Lower lobe of right lung (tissue), 2 donors: Measurements from ENCODE around the gene STAB2. TPM values are rescaled to one million over a fixed set of nuclear protein-coding genes. Genes with fewer than 3 reads are reported as not detected.

ENCODE experiments used
- ATAC-seq, 2 donors: fragments of 200-7000 bp; cut with Tn5 transposase; one replicate each; pipeline ENCODE4 v1.9.1; 2020 to 2022; ENCODE audit warnings: mild to moderate bottlenecking in 2 of 2, moderate library complexity in 2 of 2
- DNase-seq: peaks from one replicate; pipeline ENCODE4 v3.0.0-alpha.2; 2020
- H3K27ac ChIP-seq: fragments of 200-600 bp; one replicate; pipeline ENCODE4 v1.8.0; 2022
- H3K27me3 ChIP-seq: fragments of 200-600 bp; one replicate; pipeline ENCODE4 v1.8.0; 2022; ENCODE audit warnings: low read depth
- H3K36me3 ChIP-seq: fragments of 200-600 bp; one replicate; pipeline ENCODE4 v1.8.0; 2022; ENCODE audit warnings: mild to moderate bottlenecking
- H3K4me1 ChIP-seq: fragments of 200-600 bp; one replicate; pipeline ENCODE4 v1.8.0; 2022
- H3K4me3 ChIP-seq: fragments of 200-600 bp; one replicate; pipeline ENCODE4 v1.8.0; 2022; ENCODE audit warnings: mild to moderate bottlenecking
- H3K9me3 ChIP-seq: fragments of 200-600 bp; one replicate; pipeline ENCODE4 v1.8.0; 2022
- intact Hi-C: fragments of 100-400 bp; cut with DNase I; formaldehyde crosslinking; loops from one replicate; pipeline ENCODE4 v1.11.0; 2022
- total RNA-seq: library from RNA; stranded (reverse); fragmentation: NEBNext Ultra II Directional; extraction: Animal tissue kit (Norgen Biotek cat#: 25700); gene quantifications from one replicate; pipeline ENCODE4 v1.2.1, GENCODE V29; 2021
- TF ChIP-seq, protein P1 (sequence below): fragments of 200-600 bp; IDR thresholded peaks from one replicate; pipeline ENCODE4 v1.8.0; 2022; ENCODE audit warnings: antibody characterized with exemption, mild to moderate bottlenecking
- donor health status: DM: no; HTN: yes; CAD: no; lungs with severe emphysema.

The STAB2 gene
- total RNA-seq, 1 donor from 2014 or later, result 1.4 TPM

DNA sequence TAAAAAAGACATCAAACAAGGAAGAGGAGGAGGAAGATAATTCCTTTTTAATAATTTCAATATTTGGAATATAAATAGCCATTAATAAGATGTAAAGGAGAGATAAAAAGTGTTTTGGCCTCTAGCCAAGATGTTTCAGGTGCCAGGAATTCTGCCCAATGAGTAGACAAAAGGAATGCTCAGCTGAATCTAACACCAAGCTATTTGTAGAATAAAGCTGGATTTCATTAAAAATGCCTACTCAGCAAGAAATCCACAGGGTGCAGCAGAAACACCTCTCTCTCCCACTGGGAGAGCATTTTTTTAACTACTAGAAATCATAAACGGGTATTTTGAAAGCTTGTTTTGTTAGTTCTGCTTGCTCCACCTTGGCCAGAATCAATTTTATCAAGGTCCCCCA, 4.1 kb upstream of the STAB2 start:
- no peak overlapping the region for H3K27ac ChIP-seq
- no peaks in the 10 kb centered on the region for H3K9me3 ChIP-seq
- ATAC-seq (no peak), DNase-seq (no peak)
- intact Hi-C loops, result no loop called here
- no peak overlapping the region for H3K4me3 ChIP-seq
- TF ChIP-seq, protein P1, sequence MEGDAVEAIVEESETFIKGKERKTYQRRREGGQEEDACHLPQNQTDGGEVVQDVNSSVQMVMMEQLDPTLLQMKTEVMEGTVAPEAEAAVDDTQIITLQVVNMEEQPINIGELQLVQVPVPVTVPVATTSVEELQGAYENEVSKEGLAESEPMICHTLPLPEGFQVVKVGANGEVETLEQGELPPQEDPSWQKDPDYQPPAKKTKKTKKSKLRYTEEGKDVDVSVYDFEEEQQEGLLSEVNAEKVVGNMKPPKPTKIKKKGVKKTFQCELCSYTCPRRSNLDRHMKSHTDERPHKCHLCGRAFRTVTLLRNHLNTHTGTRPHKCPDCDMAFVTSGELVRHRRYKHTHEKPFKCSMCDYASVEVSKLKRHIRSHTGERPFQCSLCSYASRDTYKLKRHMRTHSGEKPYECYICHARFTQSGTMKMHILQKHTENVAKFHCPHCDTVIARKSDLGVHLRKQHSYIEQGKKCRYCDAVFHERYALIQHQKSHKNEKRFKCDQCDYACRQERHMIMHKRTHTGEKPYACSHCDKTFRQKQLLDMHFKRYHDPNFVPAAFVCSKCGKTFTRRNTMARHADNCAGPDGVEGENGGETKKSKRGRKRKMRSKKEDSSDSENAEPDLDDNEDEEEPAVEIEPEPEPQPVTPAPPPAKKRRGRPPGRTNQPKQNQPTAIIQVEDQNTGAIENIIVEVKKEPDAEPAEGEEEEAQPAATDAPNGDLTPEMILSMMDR, result no peak
- H3K36me3 ChIP-seq, result no peaks in the 10 kb centered on the region
- H3K27me3 ChIP-seq, result no peaks in the 10 kb centered on the region
- H3K4me1 ChIP-seq, result no peaks in the 10 kb centered on the region

DNA sequence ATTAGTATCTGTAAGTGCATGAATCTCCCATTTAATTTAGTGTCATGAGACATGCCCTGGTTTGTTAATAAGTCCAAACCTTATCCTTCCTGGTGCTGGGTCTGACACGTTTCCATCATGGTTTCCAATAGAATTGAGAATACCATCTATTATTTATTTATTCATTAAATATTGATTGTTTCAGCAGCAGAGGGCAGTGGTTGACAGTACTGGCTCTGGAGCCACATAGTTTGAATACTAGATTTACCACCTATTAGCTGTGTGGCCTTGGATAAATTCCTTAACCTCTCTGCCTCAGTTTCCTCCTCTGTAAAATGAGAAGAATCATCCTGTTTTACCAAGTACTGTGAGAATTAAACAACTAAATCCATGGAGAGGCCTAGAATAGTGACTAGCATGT, 941 bp upstream of the STAB2 start:
- ATAC-seq (no peak), DNase-seq (no peak)
- H3K4me1 ChIP-seq, result no peaks in the 10 kb centered on the region
- no peak overlapping the region for H3K4me3 ChIP-seq
- intact Hi-C loops, result no loop called here
- H3K9me3 ChIP-seq, result no peaks in the 10 kb centered on the region
- H3K27me3 ChIP-seq, result no peaks in the 10 kb centered on the region
- TF ChIP-seq, protein P1, result no peak
- no peak overlapping the region for H3K27ac ChIP-seq
- H3K36me3 ChIP-seq, result no peaks in the 10 kb centered on the region

DNA sequence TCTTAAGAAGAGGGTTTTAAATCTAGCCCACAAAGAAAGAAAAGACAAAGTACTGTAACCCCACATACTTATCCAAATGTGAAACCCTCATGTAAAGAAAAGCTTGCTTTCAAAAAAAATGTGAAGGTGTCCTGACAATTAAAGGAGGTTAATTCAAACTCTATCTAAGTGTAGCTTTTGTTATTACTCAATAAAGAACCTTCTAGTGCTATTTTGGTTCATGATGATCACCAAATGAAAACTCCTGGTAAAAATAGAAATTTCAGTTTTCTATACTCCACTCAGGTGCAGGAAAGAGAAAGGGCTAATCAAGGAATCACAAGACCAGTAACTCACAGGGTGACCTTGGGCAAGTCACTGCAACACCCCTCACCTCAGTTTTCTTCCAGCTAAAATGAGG, 1.6 kb downstream of the STAB2 start:
- TF ChIP-seq, protein P1, result no peak

DNA sequence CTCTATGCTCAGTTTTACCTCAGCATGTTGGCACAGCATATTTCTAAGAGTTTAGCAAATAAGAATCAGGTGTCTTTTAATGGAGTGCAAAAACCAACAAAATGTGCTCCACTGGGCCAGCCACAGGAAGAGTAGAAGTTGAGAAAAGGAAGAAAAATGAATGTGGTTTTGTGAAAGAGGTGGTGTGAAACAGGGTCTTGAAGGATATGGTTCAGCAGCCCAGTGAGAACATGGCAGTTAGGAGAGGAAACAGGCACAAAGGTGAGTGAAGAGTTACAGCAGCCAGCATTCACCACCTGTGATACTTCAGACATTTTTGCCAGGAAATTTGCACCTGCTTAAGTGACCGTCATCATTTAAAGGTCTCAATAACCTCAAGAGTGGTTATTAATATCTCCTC, 2.4 kb downstream of the STAB2 start:
- TF ChIP-seq, protein P1, result no peak

More for the DNA sequence above, 1.6 kb downstream of the STAB2 start:
- Histone ChIP-seq H3K27me3 (no peaks in the 10 kb centered on the region), H3K36me3 (no peaks in the 10 kb centered on the region), H3K4me1 (no peaks in the 10 kb centered on the region), H3K4me3 (no peak overlapping the region), H3K27ac (no peak overlapping the region), H3K9me3 (no peaks in the 10 kb centered on the region)
- ATAC-seq (no peak), DNase-seq (no peak)
- intact Hi-C loops, result no loop called here

DNA sequence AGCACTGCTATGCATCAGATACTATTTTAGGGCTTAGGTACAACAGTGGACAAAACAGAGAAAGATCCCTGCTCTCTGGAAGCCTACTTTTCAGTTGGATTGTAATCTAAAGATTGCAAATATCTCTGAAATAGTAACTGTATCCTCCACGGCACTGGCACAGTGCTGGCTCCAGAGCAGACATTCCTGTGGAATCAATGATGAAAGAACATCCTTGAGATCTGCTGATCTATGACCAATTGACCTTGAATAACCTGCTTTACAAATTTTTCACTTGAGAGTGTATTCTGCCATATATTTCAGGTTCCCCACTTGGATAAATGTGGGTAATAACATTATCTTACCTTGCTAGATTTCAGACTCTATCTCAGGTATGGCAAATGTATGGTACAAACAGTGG, 3.2 kb downstream of the STAB2 start:
- Histone ChIP-seq H3K4me3 (no peak overlapping the region), H3K36me3 (no peaks in the 10 kb centered on the region), H3K4me1 (no peaks in the 10 kb centered on the region), H3K27me3 (no peaks in the 10 kb centered on the region), H3K27ac (no peak overlapping the region), H3K9me3 (no peaks in the 10 kb centered on the region)
- ATAC-seq (no peak), DNase-seq (no peak)
- TF ChIP-seq, protein P1, result no peak
- intact Hi-C loops, result no loop called here

More for the DNA sequence above, 2.4 kb downstream of the STAB2 start:
- H3K36me3 ChIP-seq, result no peaks in the 10 kb centered on the region
- no peaks in the 10 kb centered on the region for H3K27me3 ChIP-seq
- no peak overlapping the region for H3K27ac ChIP-seq
- H3K9me3 ChIP-seq, result no peaks in the 10 kb centered on the region
- intact Hi-C loops, result no loop called here
- DNase-seq (no peak), ATAC-seq (no peak)
- no peak overlapping the region for H3K4me3 ChIP-seq
- no peaks in the 10 kb centered on the region for H3K4me1 ChIP-seq

DNA sequence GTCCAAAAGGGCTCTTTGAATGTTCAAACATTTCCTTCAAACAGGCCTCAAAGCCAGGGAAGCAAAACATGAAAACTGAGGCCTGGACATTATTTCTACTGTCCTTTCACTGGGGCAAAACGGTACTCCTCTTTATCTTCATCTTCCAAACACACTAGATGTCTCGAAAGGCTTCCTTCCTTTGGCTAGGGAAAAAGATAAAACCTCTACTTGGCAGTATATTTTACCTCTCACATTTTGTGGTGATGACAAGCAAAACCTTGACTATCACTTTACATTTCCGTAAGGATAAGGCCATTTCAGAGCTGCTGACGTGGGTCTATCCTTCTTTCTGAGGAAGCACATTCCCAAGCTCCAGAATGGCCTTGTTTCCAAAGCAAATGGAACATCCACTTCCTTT, 9.9 kb downstream of the STAB2 start:
- no peaks in the 10 kb centered on the region for H3K4me1 ChIP-seq

More for the DNA sequence above, 9.9 kb downstream of the STAB2 start:
- DNase-seq, result no peak
- H3K36me3 ChIP-seq, result no peaks in the 10 kb centered on the region
- H3K27me3 ChIP-seq, result no peaks in the 10 kb centered on the region
- no peak for ATAC-seq
- H3K9me3 ChIP-seq, result no peaks in the 10 kb centered on the region
- intact Hi-C loops, result no loop called here
- no peak overlapping the region for H3K27ac ChIP-seq
- H3K4me3 ChIP-seq, result no peak overlapping the region
- TF ChIP-seq, protein P1, result no peak
